ENCODE measurements around the gene BMP2K.
"Not testable (repeated sequence)": the region's sequence is repeated elsewhere in the genome, so short reads cannot be mapped to it uniquely, and the experiment has no call there.

The BMP2K gene

DNA sequence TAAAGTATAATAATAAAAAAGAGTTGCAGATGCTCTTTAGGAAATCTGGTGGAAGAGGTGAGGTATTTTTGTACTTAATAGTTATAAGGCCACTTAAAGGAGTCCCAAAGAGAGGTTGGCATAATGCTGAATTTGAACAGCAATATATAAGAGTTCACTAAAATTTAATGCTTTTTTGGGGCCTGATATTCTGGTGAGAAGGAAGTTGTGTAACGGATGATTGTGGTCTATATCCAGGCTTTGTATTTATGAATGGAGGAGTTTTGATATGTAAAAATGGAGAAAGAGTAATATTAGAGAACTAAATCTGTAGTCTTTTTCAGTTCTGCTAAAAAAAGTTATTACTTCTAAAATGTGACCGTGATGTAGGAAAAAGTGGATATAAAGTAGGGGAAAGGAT is 20.4 kb downstream of the BMP2K start:
- DNase-seq: no peak

DNA sequence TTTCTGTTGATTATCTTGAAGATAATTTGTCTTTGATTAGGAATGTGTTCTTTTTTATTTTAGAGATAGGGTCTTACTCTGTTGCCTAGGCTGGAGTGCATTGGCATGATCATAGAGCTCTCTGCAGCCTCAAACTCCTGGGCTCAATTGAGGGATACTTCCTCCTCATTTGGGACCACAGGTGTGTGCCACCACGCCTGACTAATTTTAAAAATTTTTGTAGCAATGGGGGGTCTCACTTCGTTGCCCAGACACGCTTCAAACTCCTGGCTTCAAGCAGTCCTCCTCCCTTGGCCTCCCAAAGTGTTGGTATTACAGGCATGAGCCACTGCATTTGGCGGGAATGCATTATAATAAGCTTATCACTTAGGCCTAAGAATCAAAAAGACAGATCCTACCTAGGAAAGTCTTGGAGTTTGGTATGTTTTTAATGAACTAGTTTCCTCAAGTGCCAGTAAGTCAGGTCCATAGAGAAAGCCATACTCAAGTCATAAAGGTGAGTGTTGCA is 21.7 kb downstream of the BMP2K start:
- DNase-seq: no peak

GRCh38 chr4:78799551-78800495 is 23.7 kb downstream of the BMP2K start:
- no peak for DNase-seq

DNA sequence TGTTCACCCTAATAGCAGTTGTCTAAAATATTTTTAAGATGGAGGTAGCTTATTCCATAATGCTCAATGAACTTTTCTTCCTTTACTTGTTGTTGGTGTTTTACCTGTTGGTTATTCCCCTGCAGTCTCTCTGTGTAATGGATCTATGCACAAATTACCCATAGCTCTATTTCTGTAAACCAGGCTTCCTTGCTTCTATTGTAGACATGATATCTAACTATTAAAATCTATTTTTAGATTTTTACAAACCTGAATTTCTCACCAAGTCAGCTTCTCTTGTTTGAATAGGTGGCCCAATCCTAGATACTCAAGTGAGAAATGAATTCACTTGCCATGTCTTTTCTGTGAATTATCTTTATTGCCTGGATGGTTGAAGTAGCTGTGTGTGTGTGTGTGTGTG is 24.8 kb downstream of the BMP2K start:
- DNase-seq: no peak

- DNase-seq: no peak
These were observed 27.8 kb downstream of the BMP2K start for GRCh38 chr4:78803983-78804382.

DNA sequence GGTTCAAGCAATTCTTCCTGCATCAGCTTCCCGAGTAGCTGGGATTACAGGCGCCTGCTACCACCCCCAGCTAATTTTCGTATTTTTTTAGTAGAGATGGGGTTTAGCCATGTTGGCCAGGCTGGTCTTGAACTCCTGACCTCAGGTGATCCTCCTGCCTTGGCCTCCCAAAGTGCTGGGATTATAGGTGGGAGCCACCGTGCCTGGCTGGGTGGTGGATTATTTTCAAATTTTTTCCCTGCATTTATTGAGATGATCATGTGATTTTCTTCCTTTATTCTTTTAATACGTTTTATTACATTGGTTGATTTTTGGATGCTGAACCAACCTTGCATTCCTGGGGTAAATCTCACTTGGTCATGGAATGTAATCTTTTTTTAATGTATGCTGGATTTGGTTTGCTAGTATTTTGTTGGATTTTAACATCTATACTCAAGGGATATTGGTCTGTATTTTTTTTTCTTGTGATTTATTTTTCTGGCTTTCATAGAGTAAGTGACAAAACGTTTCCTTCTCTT is 30.9 kb downstream of the BMP2K start:
- DNase-seq: no peak

DNA sequence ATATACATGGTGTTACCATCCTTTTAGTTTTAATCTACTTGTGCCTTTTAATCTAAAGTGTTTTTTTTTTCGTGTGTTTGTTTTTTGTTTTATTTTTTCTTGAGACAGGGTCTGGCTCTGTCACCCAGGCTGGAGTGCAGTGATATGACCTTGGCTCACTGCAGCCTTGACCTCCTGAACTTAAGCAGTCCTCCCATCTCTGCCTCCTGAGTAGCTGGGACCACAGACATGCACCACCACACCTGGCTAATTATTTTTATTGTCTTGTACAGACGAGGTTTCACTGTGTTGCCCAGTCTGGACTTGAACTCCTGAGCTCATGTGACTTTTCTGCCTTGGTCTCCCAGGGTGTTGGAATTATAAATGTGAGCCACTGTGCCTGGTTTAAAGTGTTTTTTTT is 33.1 kb downstream of the BMP2K start:
- no peak for DNase-seq

- no peak for DNase-seq
These were observed 34.0 kb downstream of the BMP2K start for GRCh38 chr4:78809928-78810835.

DNA sequence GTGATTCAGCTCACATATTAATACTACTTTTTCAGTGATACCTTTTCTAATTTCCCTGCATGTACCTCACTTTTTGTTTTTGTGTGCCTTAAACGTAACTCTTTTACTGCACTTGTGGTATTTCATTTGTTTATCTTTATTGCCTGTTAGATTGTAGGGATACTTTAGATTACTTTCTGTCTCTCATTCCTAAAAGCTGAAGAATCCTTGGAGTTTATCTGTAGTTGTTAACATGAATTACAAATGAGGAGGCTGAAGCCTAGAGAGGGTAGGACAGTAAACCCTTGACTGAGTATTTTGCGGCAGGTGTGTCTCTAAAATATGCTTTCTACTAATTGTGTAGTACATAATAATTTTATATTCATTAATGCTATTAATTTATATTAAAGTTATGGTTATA is 34.9 kb downstream of the BMP2K start:
- no peak for DNase-seq

DNA sequence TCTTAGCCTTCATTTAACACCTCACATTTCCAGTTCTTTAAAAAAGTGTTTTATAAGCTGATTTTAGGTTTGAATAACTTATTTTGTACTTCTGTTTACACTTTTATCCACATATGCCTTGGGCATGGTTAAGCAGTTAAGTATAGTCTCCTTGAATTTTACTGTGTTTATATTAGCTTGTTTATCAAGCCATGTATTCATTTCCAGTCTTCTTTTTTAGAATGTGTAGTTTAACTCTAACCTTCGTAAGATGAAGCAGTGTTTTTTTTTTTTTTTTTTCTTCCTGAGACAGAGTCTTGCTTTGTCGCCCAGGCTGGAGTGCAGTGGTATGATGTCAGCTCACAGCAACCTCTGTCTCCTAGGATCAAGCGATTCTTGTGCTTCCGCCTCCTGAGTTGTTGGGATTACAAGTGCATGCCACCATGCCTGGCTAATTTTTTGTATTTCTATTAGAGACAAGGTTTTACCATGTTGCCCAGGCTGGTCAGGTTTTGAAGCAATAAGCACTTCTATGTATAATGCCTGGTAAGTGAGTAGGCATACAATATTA is 42.5 kb downstream of the BMP2K start:
- no peak for DNase-seq

GRCh38 chr4:78824001-78824400 is 47.9 kb downstream of the BMP2K start:
- DNase-seq: no peak

DNA sequence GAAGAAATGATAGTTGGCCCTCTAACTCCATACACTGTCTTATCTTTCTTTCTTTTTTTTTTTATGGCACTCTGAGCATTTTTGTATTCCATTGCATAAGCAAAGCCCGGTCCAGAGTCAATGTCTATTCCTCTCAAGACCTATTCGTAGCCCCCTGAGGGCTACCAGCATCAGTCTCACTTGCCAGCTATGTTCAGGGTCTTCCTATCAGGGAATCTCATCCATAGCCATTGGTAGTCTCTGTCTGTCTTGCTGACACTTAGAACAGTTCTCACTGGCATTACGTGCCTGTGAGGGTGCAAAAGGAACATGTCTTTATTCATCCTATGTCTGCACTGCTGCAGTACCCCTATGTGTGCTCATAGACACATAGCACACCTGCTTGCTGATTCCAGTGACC is 51.0 kb downstream of the BMP2K start:
- DNase-seq: no peak

DNA sequence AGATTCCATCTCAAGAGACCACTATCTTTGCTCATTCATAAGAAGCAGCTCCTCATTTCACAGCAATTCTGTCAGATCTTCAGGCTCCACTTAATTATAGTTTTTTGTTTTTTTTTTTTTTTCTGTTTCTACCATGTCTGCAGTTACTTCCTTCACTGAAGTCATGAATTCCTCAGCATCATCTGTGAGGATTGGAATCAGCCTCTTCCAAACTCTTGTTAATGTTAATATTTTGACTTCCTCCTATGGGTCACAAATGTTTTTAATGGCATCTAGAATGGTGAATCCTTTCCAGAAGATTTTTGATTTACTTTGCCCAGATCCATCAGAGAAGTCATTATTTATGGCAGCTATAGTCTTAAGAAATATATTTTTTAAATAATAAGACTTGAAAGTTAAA is 53.1 kb downstream of the BMP2K start:
- DNase-seq: no peak

- not testable (repeated sequence) for DNase-seq
These were observed 63.5 kb downstream of the BMP2K start for GRCh38 chr4:78839676-78840075.

DNA sequence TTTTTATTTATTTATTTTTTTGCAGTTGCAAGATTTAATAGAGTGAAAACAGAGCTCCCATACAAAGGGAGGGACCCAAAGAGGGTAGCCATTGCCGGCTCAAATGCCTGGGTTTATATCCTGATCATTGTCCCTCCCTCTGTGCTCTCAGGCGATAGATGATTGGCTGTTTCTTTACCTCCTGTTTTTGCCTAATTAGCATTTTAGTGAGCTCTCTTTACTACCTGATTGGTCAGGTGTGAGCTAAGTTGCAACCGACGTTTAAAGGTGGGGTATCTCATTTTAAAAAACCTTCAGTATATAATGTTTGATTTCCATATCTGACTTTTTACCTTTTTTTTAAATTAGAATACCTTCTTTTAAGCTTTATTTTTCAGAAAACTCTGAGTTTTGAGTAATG is 64.1 kb downstream of the BMP2K start:
- DNase-seq: not testable (repeated sequence)

DNA sequence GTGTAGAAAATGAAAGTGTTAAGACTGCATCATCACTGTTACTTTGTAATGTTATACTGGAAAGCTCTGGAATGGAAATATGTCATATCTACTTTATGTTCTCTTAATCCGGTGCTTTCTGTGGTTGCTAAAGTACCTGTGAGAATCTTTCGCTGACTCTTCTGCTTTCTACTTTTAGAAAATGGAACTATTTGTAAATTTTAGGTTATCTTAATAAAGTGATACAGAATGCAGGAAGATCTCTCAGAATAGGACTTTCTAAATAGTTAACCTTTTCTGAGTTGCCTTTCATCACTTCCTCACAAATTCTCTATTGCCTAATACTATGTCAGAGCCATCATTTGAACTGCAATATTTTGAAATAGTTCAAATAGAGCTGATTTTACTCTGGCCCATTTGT is 69.3 kb downstream of the BMP2K start:
- DNase-seq: no peak

- DNase-seq: no peak
These were observed 70.1 kb downstream of the BMP2K start for GRCh38 chr4:78846258-78846657.

- no peak for DNase-seq
These were observed 86.2 kb downstream of the BMP2K start for GRCh38 chr4:78862314-78862737.

- no peak for DNase-seq
These were observed 87.2 kb downstream of the BMP2K start for GRCh38 chr4:78863254-78863869.

GRCh38 chr4:78863991-78864390 is 87.8 kb downstream of the BMP2K start:
- peak; percentile 6 for DNase-seq

DNA sequence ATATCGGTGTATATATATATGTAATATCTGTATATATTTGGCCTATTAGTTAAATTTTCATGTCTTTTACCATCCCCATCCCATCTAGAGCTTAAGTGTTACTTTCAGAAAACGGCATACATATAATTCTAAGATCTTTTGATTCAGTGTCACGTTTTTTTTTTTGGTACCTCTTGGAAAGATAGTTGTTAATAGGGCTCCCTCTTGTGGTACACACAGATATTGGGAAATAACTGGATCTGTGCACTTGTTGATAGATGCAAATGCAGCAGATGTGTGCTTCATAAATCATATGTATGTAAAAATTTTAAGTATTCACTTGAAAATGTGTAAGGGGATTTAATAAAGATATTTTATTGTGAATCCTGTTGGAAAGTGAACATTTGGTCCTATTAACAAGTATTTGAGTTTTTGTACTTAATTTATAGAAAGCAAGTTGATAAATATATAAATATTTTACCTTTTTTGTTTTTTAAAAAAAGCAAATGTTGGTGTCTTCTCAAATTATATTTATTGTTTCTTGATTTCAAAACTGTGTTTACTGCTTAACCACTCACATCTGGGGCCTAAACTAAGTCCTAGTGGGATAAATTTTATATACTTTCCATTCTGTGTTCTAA is 88.4 kb downstream of the BMP2K start:
- DNase-seq: peak; percentile 93

GRCh38 chr4:78865451-78865850 is 89.3 kb downstream of the BMP2K start:
- DNase-seq: no peak
